ENCODE results near the gene ANAPC2.

Gene ANAPC2

DNA sequence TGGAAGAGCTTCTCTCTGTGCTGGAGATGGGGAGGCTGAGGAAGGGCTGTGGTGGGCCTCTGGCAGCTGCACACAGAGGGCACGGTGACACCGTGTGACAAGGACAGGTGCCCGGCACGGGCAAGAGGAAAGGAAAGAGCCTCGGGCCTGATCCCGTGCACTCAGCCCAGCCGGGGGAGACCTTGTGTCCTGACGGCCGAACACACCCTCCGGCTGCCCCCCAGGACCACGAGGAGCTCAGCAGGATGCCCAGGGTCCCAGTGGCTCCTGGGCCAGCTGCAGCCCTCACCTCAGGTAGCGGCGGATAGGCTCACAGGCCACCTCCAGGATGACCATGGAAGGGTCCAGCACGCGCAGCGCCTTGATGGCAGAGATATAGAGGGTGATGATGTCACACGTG is 5.5 kb downstream of the ANAPC2 start:
- H3K27ac ChIP-seq: no peak overlapping the region
- H3K27me3 ChIP-seq (replicated peaks): no peaks in the 10 kb centered on the region
- in situ Hi-C loops (cut with HindIII; ENCODE audit: low pct_ligation_motif_present, low sequenced_read_pairs): no loop called here
- TF ChIP-seq, protein P1, sequence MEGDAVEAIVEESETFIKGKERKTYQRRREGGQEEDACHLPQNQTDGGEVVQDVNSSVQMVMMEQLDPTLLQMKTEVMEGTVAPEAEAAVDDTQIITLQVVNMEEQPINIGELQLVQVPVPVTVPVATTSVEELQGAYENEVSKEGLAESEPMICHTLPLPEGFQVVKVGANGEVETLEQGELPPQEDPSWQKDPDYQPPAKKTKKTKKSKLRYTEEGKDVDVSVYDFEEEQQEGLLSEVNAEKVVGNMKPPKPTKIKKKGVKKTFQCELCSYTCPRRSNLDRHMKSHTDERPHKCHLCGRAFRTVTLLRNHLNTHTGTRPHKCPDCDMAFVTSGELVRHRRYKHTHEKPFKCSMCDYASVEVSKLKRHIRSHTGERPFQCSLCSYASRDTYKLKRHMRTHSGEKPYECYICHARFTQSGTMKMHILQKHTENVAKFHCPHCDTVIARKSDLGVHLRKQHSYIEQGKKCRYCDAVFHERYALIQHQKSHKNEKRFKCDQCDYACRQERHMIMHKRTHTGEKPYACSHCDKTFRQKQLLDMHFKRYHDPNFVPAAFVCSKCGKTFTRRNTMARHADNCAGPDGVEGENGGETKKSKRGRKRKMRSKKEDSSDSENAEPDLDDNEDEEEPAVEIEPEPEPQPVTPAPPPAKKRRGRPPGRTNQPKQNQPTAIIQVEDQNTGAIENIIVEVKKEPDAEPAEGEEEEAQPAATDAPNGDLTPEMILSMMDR (IDR thresholded peaks at IDR 0.05; ENCODE audit: low read depth, low read length, missing control alignments): no peak
- no peak overlapping the region for H3K4me3 ChIP-seq (ENCODE audit: low read depth, low read length)
- DNase-seq: no peak
- H3K36me3 ChIP-seq (replicated peaks): peaks cover 46% of the 10 kb centered on the region

DNA sequence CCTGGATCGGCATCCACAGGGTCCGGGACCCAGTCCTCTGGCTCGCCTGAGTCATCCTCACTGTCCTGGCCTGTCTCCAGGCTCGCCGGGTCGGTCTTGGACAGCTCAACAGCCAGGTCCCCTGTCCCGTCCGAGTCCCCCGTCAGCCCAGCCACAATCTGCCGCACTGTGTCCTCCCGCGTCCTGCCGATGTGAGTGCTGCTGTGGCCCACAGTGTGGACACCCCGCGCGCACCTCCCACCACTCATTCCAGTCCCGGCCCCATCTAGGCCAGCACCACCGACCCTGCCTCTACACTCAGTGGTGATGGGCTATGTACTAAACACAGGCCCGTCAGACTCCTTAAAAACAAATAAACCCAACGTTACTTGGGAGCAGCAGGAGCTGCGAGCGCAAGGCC is 6.7 kb downstream of the ANAPC2 start:
- in situ Hi-C loops (cut with HindIII; ENCODE audit: low pct_ligation_motif_present, low sequenced_read_pairs): no loop called here

DNA sequence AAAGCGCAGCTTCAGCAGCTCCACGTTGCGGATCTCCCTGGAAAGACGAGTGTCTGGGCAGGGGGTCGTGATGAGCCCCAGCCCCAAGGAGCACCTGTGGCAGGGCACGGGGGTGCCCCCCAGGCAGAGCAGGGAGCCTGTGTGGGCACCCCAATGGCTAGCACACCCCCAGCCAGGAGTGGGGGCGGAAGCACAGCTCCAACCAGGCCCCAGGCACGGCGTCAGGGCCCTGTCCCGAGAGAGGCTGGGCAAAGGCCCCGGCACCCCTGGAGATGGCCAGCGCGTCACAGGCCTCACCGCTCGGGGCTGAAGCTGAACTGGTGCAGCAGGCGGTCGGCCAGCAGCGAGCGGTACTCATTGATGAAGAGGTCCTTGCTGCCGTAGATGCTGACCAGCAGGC is 7.9 kb downstream of the ANAPC2 start:
- in situ Hi-C loops (cut with HindIII; ENCODE audit: low pct_ligation_motif_present, low sequenced_read_pairs): no loop called here
- Histone ChIP-seq H3K36me3 (replicated peaks) (peaks cover 50% of the 10 kb centered on the region), H3K27me3 (replicated peaks) (no peaks in the 10 kb centered on the region), H3K27ac (no peak overlapping the region), H3K4me3 (ENCODE audit: low read depth, low read length) (no peak overlapping the region)
- TF ChIP-seq, protein P1 (IDR thresholded peaks at IDR 0.05; ENCODE audit: low read depth, low read length, missing control alignments): no peak
- DNase-seq: no peak

More for the DNA sequence above, 6.7 kb downstream of the ANAPC2 start:
- TF ChIP-seq, protein P1 (IDR thresholded peaks at IDR 0.05; ENCODE audit: low read depth, low read length, missing control alignments): no peak
- Histone ChIP-seq H3K36me3 (replicated peaks) (peaks cover 50% of the 10 kb centered on the region), H3K27me3 (replicated peaks) (no peaks in the 10 kb centered on the region), H3K4me3 (ENCODE audit: low read depth, low read length) (no peak overlapping the region), H3K27ac (no peak overlapping the region)
- DNase-seq: no peak

DNA sequence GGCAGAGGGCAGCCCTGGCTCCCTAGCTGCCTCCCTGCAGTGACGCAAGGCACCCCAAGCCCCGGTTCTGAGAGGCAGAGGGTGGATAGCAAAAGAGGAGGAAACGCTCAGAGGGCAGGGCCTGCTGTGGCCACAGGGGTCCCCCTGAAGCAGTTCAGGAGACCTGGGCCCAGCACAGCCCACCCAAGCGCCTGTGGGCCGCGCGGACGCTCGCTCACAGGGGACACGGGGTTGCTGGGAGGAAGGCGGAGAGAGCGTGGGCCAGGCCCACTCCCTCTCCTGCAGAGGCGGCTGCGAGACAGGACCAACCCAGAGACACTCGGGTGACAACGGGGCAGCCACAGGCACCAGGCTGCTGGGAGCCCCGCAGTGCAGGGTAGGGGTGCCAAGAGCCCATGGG is 8.6 kb downstream of the ANAPC2 start:
- H3K36me3 ChIP-seq (replicated peaks): peaks cover 50% of the 10 kb centered on the region

DNA sequence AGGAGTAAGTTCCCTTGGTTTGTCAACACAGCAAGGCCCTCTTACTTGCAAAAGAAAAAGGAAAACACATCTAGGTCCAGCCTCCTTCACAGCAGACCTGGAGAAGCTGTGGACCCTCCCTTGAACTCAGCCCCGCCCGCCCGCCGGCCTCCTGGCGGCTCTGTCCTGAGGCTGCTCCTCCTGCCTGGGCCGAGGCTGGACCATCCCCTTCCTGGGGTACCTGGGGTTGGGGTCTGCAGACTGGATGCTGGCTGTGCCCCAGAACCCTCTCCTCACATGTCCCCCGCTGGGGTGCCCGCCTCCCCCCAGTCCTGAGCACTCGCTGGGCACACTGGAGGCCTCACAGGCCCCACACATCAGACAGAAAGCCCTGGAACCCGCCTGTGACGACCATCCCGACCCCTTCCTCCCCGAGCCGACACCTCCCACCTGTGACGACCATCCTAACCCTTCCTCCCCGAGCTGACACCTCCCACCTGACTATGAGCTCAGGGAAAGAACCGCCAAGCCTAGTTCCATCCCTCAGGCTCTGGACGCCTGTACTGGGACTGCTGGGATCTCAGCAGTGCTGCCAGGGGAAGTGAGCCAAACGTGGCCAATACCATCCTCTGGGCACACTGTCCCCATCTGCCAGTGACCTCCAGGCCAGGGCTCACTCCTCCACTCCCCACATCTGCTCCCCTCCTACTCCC is 9.3 kb downstream of the ANAPC2 start:
- peaks cover 50% of the 10 kb centered on the region for H3K36me3 ChIP-seq (replicated peaks)

More for the DNA sequence above, 8.6 kb downstream of the ANAPC2 start:
- H3K27me3 ChIP-seq (replicated peaks): no peaks in the 10 kb centered on the region
- H3K4me3 ChIP-seq (ENCODE audit: low read depth, low read length): no peak overlapping the region
- H3K27ac ChIP-seq: no peak overlapping the region
- TF ChIP-seq, protein P1 (IDR thresholded peaks at IDR 0.05; ENCODE audit: low read depth, low read length, missing control alignments): no peak
- no peak for DNase-seq
- in situ Hi-C loops (cut with HindIII; ENCODE audit: low pct_ligation_motif_present, low sequenced_read_pairs): no loop called here

More for the DNA sequence above, 9.3 kb downstream of the ANAPC2 start:
- Histone ChIP-seq H3K4me3 (ENCODE audit: low read depth, low read length) (no peak overlapping the region), H3K27me3 (replicated peaks) (peaks cover under 1% of the 10 kb centered on the region), H3K27ac (no peak overlapping the region)
- in situ Hi-C loops (cut with HindIII; ENCODE audit: low pct_ligation_motif_present, low sequenced_read_pairs): no loop called here
- TF ChIP-seq, protein P1 (IDR thresholded peaks at IDR 0.05; ENCODE audit: low read depth, low read length, missing control alignments): no peak
- DNase-seq: no peak

All from brain microvascular endothelial cell (primary cell).